HepG2 (cell line): ENCODE measurements around the gene RUSF1. TPM values are rescaled to one million over a fixed set of nuclear protein-coding genes. Genes with fewer than 3 reads are reported as not detected.

Experiments
- AKNA ChIP-seq: sonication (generic); formaldehyde crosslinking; IDR thresholded peaks from 2 replicates; pipeline ENCODE4 v1.4.0; 2020; ENCODE audit warnings: missing genetic modification reagents, borderline replicate concordance
- ELF1 ChIP-seq: sonication (generic); formaldehyde crosslinking; IDR thresholded peaks from 2 replicates; pipeline ENCODE4 v1.4.0; 2020; ENCODE audit warnings: missing genetic modification reagents
- FOXA1 ChIP-seq, 2 experiments: fragments of 450-650 bp in 1 of 2; sonication (generic) in 1 of 2; formaldehyde crosslinking in 1 of 2; IDR thresholded peaks; 2 replicates each; pipeline versions ENCODE4 v1.4.0 to v1.6.1; 2016 to 2020; ENCODE audit warnings: missing genetic modification reagents in 1 of 2
- IKZF5 ChIP-seq: IDR thresholded peaks from 2 replicates; pipeline ENCODE4 v1.6.1; 2018; ENCODE audit warnings: missing genetic modification reagents, mild to moderate bottlenecking, missing compliant biosample characterization
- MTF2 ChIP-seq: sonication (generic); formaldehyde crosslinking; IDR thresholded peaks from 2 replicates; pipeline ENCODE4 v1.5.0; 2020; ENCODE audit warnings: missing genetic modification reagents, borderline replicate concordance
- MZF1 ChIP-seq: sonication (generic); formaldehyde crosslinking; IDR thresholded peaks from 2 replicates; pipeline ENCODE4 v1.8.1; 2023; ENCODE audit warnings: mild to moderate bottlenecking, missing genetic modification reagents, borderline replicate concordance
- PBX2 ChIP-seq: IDR thresholded peaks from 2 replicates; pipeline ENCODE4 v1.6.1; 2016; ENCODE audit warnings: control low read depth
- PLRG1 ChIP-seq: fragments of 450-650 bp; conservative IDR thresholded peaks from 2 replicates; pipeline ENCODE4 v1.6.1; 2016
- POGZ ChIP-seq: sonication (generic); formaldehyde crosslinking; IDR thresholded peaks from 2 replicates; pipeline ENCODE4 v1.4.0; 2020; ENCODE audit warnings: mild to moderate bottlenecking, missing genetic modification reagents
- RBM22 ChIP-seq: fragments of 200-400 bp; formaldehyde crosslinking; optimal IDR thresholded peaks from 2 replicates; pipeline ENCODE3; 2017; ENCODE audit warnings: mild to moderate bottlenecking, low read length, moderate library complexity
- RORA ChIP-seq: sonication (generic); formaldehyde crosslinking; IDR thresholded peaks from 2 replicates; pipeline ENCODE4 v1.5.0; 2020; ENCODE audit warnings: mild to moderate bottlenecking, missing genetic modification reagents, moderate library complexity
- SIX4 ChIP-seq: sonication (generic); formaldehyde crosslinking; IDR thresholded peaks from 2 replicates; pipeline ENCODE4 v1.4.0; 2020; ENCODE audit warnings: missing genetic modification reagents
- SMYD3 ChIP-seq: sonication (generic); formaldehyde crosslinking; IDR thresholded peaks from 2 replicates; pipeline ENCODE4 v1.8.1; 2023; ENCODE audit warnings: mild to moderate bottlenecking, missing genetic modification reagents
- TARDBP ChIP-seq: sonication (generic); formaldehyde crosslinking; IDR thresholded peaks from 2 replicates; pipeline ENCODE4 v1.8.0; 2022; ENCODE audit warnings: mild to moderate bottlenecking, missing genetic modification reagents
- TEAD2 ChIP-seq: sonication (generic); formaldehyde crosslinking; IDR thresholded peaks from 2 replicates; pipeline ENCODE4 v1.9.0; 2021; ENCODE audit warnings: missing genetic modification reagents
- ZMYM3 ChIP-seq: sonication (generic); formaldehyde crosslinking; IDR thresholded peaks from 2 replicates; pipeline ENCODE4 v1.5.1; 2020; ENCODE audit warnings: mild to moderate bottlenecking, missing genetic modification reagents
- ZNF124 ChIP-seq: sonication (generic); formaldehyde crosslinking; IDR thresholded peaks from 2 replicates; pipeline ENCODE4 v1.4.0; 2020; ENCODE audit warnings: missing genetic modification reagents
- ZNF232 ChIP-seq: sonication (generic); formaldehyde crosslinking; IDR thresholded peaks from 2 replicates; pipeline ENCODE4 v1.4.0; 2020; ENCODE audit warnings: missing genetic modification reagents, borderline replicate concordance
- ZNF276 ChIP-seq: sonication (generic); formaldehyde crosslinking; IDR thresholded peaks from 2 replicates; pipeline ENCODE4 v1.4.0; 2020; ENCODE audit warnings: mild to moderate bottlenecking, low read depth, missing genetic modification reagents
- ZNF34 ChIP-seq: sonication (generic); formaldehyde crosslinking; IDR thresholded peaks from 2 replicates; pipeline ENCODE4 v1.4.0; 2020; ENCODE audit warnings: mild to moderate bottlenecking, missing genetic modification reagents, borderline replicate concordance
- ZNF670 ChIP-seq: sonication (generic); formaldehyde crosslinking; IDR thresholded peaks from 2 replicates; pipeline ENCODE4 v1.8.0; 2022; ENCODE audit warnings: mild to moderate bottlenecking, missing genetic modification reagents, borderline replicate concordance
- polyA plus RNA-seq, 8 experiments: library from polyadenylated mRNA; depleted of rRNA in 3 of 8; stranded (reverse) in 7 of 8; unstranded in 1 of 8; fragments of >200 nt; fragmentation: Illumina TruSeq in 4 of 8; extraction: Trizol in 4 of 8; gene quantifications; 2 replicates each; pipeline versions ENCODE4 v1.2.1 to v1.2.3, GENCODE V29; 2011 to 2016; ENCODE audit warnings: low read depth in 4 of 8, missing spikeins in 1 of 8, mixed read lengths in 1 of 8; ENCODE audit not compliant: insufficient read depth in 1 of 8
- total RNA-seq, 5 experiments: library from RNA; depleted of rRNA; stranded (reverse); fragments of >200 nt; fragmentation: Illumina TruSeq; extraction: Trizol; gene quantifications; 2 replicates each; pipeline ENCODE4 v1.2.3, GENCODE V29; 2016; ENCODE audit warnings: low read depth in 1 of 5

The RUSF1 gene
- total and polyA plus RNA-seq, 2 of the 13 experiments (the other 11 are each of a cell fraction or from before 2014, with no cell fraction given): 40.8 to 50.2 TPM

- peak; percentile 96 for TF ChIP-seq ZMYM3
- TF ChIP-seq RORA: no peak
- peak; percentile 78; the same call in 1 of the 2 replicates for TF ChIP-seq TEAD2 (CRISPR knock-in tag)
- TF ChIP-seq ZNF276 (CRISPR knock-in tag): no peak
- TF ChIP-seq MZF1 (CRISPR knock-in tag): peak; percentile 90; the same call in 1 of the 2 replicates
- no peak for TF ChIP-seq AKNA (CRISPR knock-in tag)
- no peak for TF ChIP-seq RBM22
- TF ChIP-seq FOXA1 (IDR thresholded peaks at IDR 0.05): no peak
- TF ChIP-seq FOXA1 (CRISPR knock-in tag; IDR thresholded peaks at IDR 0.05): peak; percentile 67
- TF ChIP-seq IKZF5 (CRISPR knock-in tag): peak; percentile 98
- TF ChIP-seq ZNF232 (CRISPR knock-in tag): peak; percentile 81; the same call in 1 of the 2 replicates
- TF ChIP-seq SMYD3 (CRISPR knock-in tag): peak; percentile 63; the same call in 1 of the 2 replicates
- no peak for TF ChIP-seq PLRG1
- TF ChIP-seq ZNF124 (CRISPR knock-in tag): peak; percentile 89; the same call in 1 of the 2 replicates
- peak; percentile 64; the same call in 1 of the 2 replicates for TF ChIP-seq ZNF670 (CRISPR knock-in tag)
- TF ChIP-seq TARDBP (CRISPR knock-in tag): peak; percentile 98
- peak; percentile 95 for TF ChIP-seq POGZ (CRISPR knock-in tag)
- no peak for TF ChIP-seq PBX2 (CRISPR knock-in tag)
- TF ChIP-seq ELF1 (CRISPR knock-in tag): peak; percentile 99
- peak; percentile 95; the same call in 1 of the 2 replicates for TF ChIP-seq ZNF34 (CRISPR knock-in tag)
- TF ChIP-seq MTF2: no peak
- 0 out of 2 replicates have a peak, but pooled peaks have one; percentile 54 for TF ChIP-seq SIX4
These were observed at the start of gene RUSF1 (continued) for GRCh38 chr16:31507929-31508705.
